Neural crest cell (in vitro differentiated cells): Measurements from ENCODE around the gene PIEZO2. TPM values are rescaled to one million over a fixed set of nuclear protein-coding genes. Genes with fewer than 3 reads are reported as not detected.

Experiments
- DNase-seq: peaks from one replicate; pipeline ENCODE4 v3.0.0; 2021; ENCODE audit warnings: low read depth, mixed read lengths, low spot score
- H3K27ac Mint-ChIP-seq: one replicate; pipeline ENCODE4 v1.8.0; 2021; ENCODE audit warnings: mild to moderate bottlenecking, mixed read lengths; ENCODE audit not compliant: unreplicated experiment
- H3K27me3 Mint-ChIP-seq: 2 replicates; pipeline ENCODE4 v1.8.0; 2021; ENCODE audit warnings: low read depth, mild to moderate bottlenecking, mixed read lengths
- H3K36me3 Mint-ChIP-seq: 2 replicates; pipeline ENCODE4 v1.8.0; 2021; ENCODE audit warnings: low read depth, mild to moderate bottlenecking, mixed read lengths
- H3K4me1 Mint-ChIP-seq: 2 replicates; pipeline ENCODE4 v1.8.0; 2021; ENCODE audit warnings: mixed read lengths
- H3K4me3 Mint-ChIP-seq: one replicate; pipeline ENCODE4 v1.8.0; 2021; ENCODE audit warnings: mild to moderate bottlenecking, mixed read lengths
- H3K9me3 Mint-ChIP-seq: 2 replicates; pipeline ENCODE4 v1.8.0; 2021; ENCODE audit warnings: mixed read lengths
- CTCF ChIP-seq: fragments of 200-600 bp; sonication (generic); conservative IDR thresholded peaks from 2 replicates; pipeline ENCODE4 v1.5.0; 2021; ENCODE audit warnings: antibody characterized with exemption, mild to moderate bottlenecking
- total RNA-seq: library from RNA; stranded (reverse); gene quantifications from 2 replicates; pipeline ENCODE4 v1.2.1, GENCODE V29; 2021

The PIEZO2 gene
- total RNA-seq, 1 donor from 2014 or later = 15.5 TPM

- DNase-seq = no peak
- Mint-ChIP-seq H3K27me3 (no peaks in the 10 kb centered on the region), H3K27ac (no peak overlapping the region), H3K4me1 (peaks cover 25% of the 10 kb centered on the region), H3K36me3 (peaks cover 2% of the 10 kb centered on the region), H3K4me3 (no peak overlapping the region), H3K9me3 (peaks cover 2% of the 10 kb centered on the region)
- no peak for TF ChIP-seq CTCF
These were observed 140.9 kb downstream of the PIEZO2 start for GRCh38 chr18:11008505-11008904.

DNA sequence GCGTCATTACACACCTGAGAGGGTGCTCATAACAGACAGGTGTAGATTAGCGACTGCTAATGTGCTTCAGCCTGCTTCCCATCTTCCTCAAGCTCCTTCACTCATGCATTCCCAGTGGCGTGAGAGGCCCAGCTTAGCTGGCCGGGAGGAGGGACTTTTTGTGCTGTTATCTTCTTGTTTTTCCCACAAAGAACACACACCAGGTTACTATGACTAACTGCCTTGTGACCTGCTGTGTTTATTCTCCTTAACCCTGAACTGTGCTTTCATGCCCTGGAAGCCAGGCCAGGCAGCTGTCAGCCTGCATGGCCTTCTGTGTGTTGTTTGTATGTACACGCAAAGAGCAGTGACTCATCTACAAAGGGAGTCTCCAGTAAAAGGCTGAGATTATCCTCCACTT lies 143.8 kb downstream of the PIEZO2 start:
- Mint-ChIP-seq H3K4me3 (no peak overlapping the region), H3K9me3 (peaks cover 2% of the 10 kb centered on the region), H3K27ac (peak overlapping the region; percentile 93), H3K27me3 (no peaks in the 10 kb centered on the region), H3K36me3 (peaks cover 2% of the 10 kb centered on the region), H3K4me1 (peaks cover 25% of the 10 kb centered on the region)
- TF ChIP-seq CTCF = no peak
- DNase-seq = no peak

GRCh38 chr18:11004951-11005350 lies 144.4 kb downstream of the PIEZO2 start:
- H3K4me3 Mint-ChIP-seq = no peak overlapping the region

DNA sequence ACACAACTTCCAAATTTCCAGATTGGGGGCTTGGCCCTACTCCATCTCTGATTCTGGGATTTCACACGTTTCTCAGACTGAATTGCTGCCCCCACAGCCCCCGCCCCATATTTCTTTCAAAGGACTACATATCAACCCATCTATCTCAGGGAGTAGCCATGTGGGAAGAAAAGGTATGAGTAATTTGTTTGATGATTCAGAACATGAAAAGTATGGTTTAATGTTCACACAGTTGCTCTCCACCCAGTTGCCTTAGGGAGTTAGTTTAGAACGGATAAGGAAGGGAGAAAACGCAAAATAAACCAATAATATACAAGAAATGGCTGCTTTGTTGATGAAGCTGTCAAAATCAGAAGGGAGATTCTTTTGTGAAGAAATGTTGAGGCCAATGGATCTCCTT lies 145.1 kb downstream of the PIEZO2 start:
- no peaks in the 10 kb centered on the region for H3K27me3 Mint-ChIP-seq
- H3K27ac Mint-ChIP-seq = no peak overlapping the region
- DNase-seq = no peak

More at GRCh38 chr18:11004951-11005350, 144.4 kb downstream of the PIEZO2 start:
- no peak overlapping the region for H3K27ac Mint-ChIP-seq
- peaks cover 2% of the 10 kb centered on the region for H3K36me3 Mint-ChIP-seq
- H3K27me3 Mint-ChIP-seq = no peaks in the 10 kb centered on the region
- no peak for TF ChIP-seq CTCF
- H3K9me3 Mint-ChIP-seq = peaks cover 2% of the 10 kb centered on the region
- peaks cover 25% of the 10 kb centered on the region for H3K4me1 Mint-ChIP-seq
- no peak for DNase-seq

GRCh38 chr18:11002796-11003195 lies 146.6 kb downstream of the PIEZO2 start:
- no peak for TF ChIP-seq CTCF
- Mint-ChIP-seq H3K36me3 (peaks cover 7% of the 10 kb centered on the region), H3K4me1 (peaks cover 25% of the 10 kb centered on the region), H3K4me3 (no peak overlapping the region), H3K27ac (no peak overlapping the region), H3K27me3 (no peaks in the 10 kb centered on the region), H3K9me3 (peaks cover 2% of the 10 kb centered on the region)
- no peak for DNase-seq

More for the DNA sequence above, 145.1 kb downstream of the PIEZO2 start:
- Mint-ChIP-seq H3K9me3 (peaks cover 2% of the 10 kb centered on the region), H3K4me1 (peaks cover 25% of the 10 kb centered on the region), H3K4me3 (no peak overlapping the region), H3K36me3 (peaks cover 2% of the 10 kb centered on the region)
- no peak for TF ChIP-seq CTCF

- no peak for TF ChIP-seq CTCF
- Mint-ChIP-seq H3K27ac (no peak overlapping the region), H3K9me3 (peaks cover 2% of the 10 kb centered on the region), H3K27me3 (no peaks in the 10 kb centered on the region), H3K4me1 (peaks cover 25% of the 10 kb centered on the region), H3K4me3 (no peak overlapping the region), H3K36me3 (peaks cover 10% of the 10 kb centered on the region)
- no peak for DNase-seq
These were observed 147.1 kb downstream of the PIEZO2 start for GRCh38 chr18:11002277-11002676.
